HG02943 (cell line): ENCODE measurements around the gene CYS1.
A peak's percentile ranks its signal among the peaks of the same experiment; 100 is the strongest.

ENCODE experiments used
- ATAC-seq: cut with Tn5 transposase; IDR thresholded peaks from one replicate; pipeline ENCODE4 v1.9.1; 2021; ENCODE audit warnings: mild to moderate bottlenecking, low read depth, moderate library complexity; ENCODE audit not compliant: unreplicated experiment

Gene CYS1

GRCh38 chr2:10052216-10052615, 28.0 kb downstream of the CYS1 start:
- no peak for ATAC-seq

DNA sequence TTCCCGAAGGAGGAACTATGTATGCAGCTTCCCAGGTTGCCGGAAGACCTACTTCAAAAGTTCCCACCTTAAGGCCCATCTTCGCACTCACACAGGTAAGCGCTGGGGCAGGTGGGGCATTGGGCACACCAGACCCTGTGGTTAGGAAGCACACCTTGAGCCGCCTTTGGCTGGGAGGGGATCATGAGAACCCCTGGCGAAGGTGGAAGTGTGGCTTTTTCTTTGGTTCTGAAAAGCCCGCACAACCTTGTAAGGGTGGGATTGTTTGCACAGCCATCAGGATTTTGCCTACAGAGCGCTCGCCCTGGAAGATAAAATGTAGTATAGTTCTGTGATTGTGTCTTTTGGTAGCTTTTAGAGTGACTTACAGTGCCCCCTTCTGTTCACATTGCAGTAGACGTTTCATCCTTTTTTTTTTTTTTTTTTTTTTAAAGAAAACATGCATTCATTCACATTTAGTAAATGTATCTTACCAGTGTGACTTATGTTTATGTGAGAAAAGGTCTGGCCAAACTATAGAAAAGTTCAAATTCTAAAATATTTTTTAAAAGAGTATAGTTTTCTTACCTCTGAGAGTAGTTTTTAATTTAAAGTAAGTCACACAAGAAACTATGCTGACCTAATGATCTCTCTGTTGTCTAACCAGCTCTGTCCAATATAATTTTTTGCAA, 31.6 kb downstream of the CYS1 start:
- no peak for ATAC-seq

DNA sequence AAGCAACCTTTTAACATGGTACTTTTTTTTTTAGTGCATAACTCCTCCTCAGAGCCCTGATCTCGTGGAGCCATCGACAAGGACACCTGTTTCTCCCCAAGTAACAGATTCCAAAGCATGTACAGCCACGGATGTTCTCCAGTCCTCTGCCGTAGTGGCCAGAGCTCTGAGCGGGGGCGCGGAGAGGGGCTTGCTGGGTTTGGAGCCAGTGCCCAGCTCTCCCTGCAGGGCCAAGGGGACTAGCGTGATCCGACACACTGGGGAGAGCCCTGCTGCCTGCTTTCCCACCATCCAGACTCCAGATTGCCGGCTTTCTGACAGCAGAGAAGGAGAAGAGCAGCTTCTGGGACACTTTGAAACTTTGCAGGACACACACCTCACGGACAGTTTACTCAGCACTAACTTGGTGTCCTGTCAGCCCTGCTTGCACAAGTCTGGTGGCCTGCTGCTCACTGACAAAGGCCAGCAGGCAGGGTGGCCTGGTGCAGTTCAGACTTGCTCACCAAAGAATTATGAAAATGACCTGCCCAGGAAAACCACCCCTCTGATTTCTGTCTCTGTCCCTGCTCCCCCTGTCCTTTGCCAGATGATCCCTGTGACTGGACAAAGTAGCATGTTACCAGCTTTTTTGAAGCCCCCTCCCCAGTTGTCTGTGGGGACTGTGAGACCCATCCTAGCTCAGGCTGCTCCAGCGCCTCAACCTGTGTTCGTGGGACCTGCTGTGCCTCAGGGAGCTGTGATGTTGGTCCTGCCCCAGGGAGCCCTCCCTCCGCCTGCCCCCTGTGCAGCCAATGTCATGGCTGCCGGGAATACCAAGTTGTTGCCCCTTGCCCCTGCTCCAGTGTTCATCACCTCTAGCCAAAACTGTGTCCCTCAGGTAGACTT, 32.4 kb downstream of the CYS1 start:
- no peak for ATAC-seq

GRCh38 chr2:10046931-10047330, 33.3 kb downstream of the CYS1 start:
- no peak for ATAC-seq

- ATAC-seq: no peak
Measured at GRCh38 chr2:10045561-10046355, 34.5 kb downstream of the CYS1 start.

- peak; percentile 50 for ATAC-seq
Measured at GRCh38 chr2:10043906-10044601, 36.2 kb downstream of the CYS1 start.

DNA sequence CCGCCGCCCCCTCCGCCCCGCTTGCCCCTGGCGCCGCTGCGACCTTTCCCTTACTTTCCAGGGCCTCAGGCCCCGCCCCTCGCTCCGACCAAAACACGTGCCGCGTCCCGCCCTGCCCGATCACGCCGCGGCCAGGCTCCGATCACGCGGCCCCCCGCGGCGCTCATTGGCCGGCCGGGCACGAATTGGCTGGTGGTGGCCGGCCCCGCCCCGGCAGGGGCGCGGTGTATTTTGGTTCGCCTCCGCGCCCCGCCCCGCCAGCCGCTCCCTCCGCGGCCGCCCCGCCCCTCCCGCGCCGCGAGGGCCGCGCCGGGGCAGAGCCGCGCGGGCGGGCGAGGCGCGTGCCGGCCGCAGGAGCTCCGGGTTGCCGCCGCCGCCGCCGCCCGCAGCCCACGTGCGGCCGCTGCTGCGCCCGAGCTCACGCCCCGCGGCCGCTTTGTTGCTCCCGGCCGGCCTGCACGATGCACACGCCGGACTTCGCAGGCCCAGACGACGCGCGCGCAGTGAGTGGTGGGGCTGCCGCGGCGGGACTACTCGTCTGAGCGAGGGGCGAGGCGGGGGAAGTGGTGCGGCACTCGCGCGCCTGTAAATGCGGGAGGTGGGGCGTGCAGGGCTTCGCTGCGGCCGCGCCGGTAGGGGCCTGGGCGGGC, 36.8 kb downstream of the CYS1 start, which contains the start of gene KLF11:
KLF11 (plus strand) TSS at position 295 of the 650 bp plus-strand sequence; CDS start at position 462, 167 bp downstream.
- ATAC-seq: peak; percentile 65

- no peak for ATAC-seq
Measured at GRCh38 chr2:10042301-10043161, 37.7 kb downstream of the CYS1 start.

DNA sequence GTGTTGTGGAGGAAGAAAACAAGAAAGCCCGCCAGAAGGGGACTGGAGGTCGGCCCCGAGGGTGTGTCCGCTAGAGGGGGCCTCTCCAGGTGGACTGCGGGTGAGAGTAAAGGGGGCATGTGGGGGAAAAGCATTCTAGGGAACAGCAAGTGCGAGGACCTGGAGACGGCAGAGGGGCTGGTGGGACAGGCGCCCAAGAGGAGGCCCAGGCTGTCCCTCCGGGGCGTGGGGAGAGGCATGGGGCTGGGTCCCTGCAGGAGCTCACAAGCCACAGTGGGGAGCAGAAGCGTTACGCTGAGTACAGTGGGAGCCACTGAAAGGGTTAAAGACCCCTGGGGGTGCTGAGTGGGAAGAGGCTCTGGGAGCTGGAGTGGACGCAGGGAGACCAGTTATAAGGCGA, 38.5 kb downstream of the CYS1 start:
- no peak for ATAC-seq

DNA sequence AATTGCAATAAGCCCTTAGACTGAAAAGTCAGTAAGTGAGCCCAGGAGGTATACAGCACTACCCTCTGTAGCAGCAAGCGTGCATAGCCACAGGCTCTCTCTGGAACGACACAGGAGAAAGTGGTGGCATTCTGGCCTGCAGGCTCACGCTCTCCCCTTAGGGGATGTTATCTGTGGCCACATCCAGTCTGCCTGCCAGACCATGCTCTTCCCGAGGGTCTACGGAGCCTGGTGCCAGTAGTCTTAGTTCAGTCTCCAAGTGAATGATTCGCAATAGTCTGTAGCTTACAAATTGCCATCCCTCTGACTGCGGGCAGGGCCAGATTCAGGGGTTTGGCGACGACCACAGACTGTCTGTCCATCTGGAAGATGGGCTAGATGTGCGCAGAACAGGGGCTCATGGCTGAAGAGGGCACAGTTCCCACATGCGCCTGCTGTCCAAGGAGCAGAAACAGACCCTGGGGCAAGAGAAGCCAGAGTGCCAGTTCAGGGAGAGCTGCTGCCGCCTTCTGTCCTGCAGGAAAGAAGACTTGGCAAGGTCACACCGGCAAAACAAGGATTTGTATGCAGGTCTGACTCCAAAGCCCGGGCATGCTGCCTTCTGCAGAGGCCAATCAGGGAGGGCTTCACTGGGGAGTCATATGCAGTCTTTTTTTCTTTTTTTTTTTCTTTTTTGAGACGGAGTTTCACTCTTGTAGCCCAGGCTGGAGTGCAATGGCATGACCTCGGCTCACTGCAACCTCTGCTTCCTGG, 40.4 kb downstream of the CYS1 start:
- ATAC-seq: no peak

GRCh38 chr2:10038716-10039115, 41.5 kb downstream of the CYS1 start:
- no peak for ATAC-seq

DNA sequence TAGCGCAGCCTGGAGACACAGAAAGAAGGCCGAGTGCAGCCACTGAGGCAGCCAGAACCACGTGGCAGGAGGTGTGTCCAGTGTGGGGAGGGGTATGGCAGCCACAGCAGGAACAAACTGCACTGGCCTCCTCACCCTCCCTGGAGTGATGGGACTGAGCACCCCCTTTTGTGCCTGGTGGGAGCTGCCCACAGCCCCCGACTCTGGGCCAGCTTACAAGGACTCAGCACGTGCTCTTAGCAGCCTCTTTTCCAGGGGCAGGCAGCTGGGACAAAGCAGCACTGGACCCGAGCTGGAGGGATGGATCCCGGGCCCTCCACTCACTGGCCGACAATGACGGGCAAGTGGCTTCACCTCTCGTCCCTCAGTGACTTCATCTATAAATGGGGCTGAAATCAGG, 42.1 kb downstream of the CYS1 start:
- ATAC-seq: no peak

GRCh38 chr2:10036095-10036884, 43.9 kb downstream of the CYS1 start:
- no peak for ATAC-seq

DNA sequence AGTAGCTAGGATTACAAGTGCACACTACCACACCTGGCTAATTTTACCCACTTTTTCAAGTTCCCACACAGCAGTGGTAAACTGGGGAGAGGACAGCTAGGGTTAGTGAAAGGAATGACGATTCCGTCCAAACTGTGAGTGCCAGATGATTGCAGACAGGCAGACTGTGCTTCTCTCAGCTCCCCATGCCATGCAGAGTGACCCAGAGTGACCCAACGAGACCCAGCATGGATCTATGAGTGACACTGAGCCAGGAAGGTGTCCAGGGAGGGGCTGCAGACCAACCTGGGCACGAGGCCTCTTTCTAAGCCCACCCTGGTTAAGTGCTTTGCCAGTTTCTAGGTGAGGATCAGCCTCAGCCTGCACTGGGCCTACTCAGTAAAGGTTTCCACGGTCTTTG, 44.6 kb downstream of the CYS1 start:
- no peak for ATAC-seq

- ATAC-seq: no peak
Measured at GRCh38 chr2:10035053-10035422, 45.2 kb downstream of the CYS1 start.

- no peak for ATAC-seq
Measured at GRCh38 chr2:10034333-10035052, 45.7 kb downstream of the CYS1 start.
